IPS-20b (cell line): Measurements from ENCODE around the gene PHETA2.
"Not testable (repeated sequence)": the region's sequence is repeated elsewhere in the genome, so short reads cannot be mapped to it uniquely, and the experiment has no call there.

Experiments used
- H3K27ac ChIP-seq: one replicate; pipeline ENCODE4 v1.5.1; 2013; ENCODE audit warnings: low read length
- H3K27me3 ChIP-seq: 2 replicates; pipeline ENCODE4 v1.6.1; 2013; ENCODE audit warnings: mild to moderate bottlenecking, low read length, inconsistent platforms; ENCODE audit not compliant: insufficient read depth
- H3K36me3 ChIP-seq: 2 replicates; pipeline ENCODE4 v1.6.1; 2013; ENCODE audit warnings: low read depth, mild to moderate bottlenecking, inconsistent platforms, low read length, moderate library complexity; ENCODE audit not compliant: insufficient read depth
- H3K4me1 ChIP-seq: 2 replicates; pipeline ENCODE4 v1.6.1; 2013; ENCODE audit warnings: mild to moderate bottlenecking, control low read depth, inconsistent platforms, low read length, moderate library complexity; ENCODE audit not compliant: insufficient read depth
- H3K4me3 ChIP-seq: 2 replicates; pipeline ENCODE4 v1.5.1; 2013; ENCODE audit warnings: mild to moderate bottlenecking, low read length, inconsistent platforms
- H3K9ac ChIP-seq: 2 replicates; pipeline ENCODE4 v1.6.1; 2013; ENCODE audit warnings: low read depth, mild to moderate bottlenecking, inconsistent platforms, low read length, moderate library complexity
- H3K9me3 ChIP-seq: 2 replicates; pipeline ENCODE4 v1.6.1; 2013; ENCODE audit warnings: mild to moderate bottlenecking, low read depth, low read length, inconsistent platforms; ENCODE audit not compliant: insufficient read depth

PHETA2 gene

DNA sequence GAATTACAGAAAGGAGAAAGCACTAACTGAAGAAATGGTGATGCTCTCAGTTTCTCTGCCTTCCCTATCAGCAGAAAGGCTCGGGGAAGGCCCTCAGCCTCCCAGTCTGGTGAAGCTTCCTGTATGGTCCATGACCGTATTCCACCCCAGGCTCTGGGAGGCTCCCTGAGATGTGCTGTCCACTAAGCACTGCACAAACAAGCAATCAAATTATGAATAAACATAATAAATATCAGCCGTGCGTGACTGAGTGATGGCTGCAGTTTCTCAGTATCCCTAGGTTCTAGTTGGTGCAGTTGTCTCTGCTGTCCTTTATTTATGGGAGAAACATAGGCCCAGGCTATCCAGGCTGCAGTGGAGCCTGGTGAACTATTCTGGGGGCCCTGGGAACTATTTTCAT, 9.1 kb downstream of the PHETA2 start:
- H3K9ac ChIP-seq, result no peak overlapping the region
- H3K9me3 ChIP-seq, result no peaks in the 10 kb centered on the region
- no peaks in the 10 kb centered on the region for H3K27me3 ChIP-seq
- no peak overlapping the region for H3K27ac ChIP-seq
- H3K4me3 ChIP-seq, result no peak overlapping the region
- peaks cover 8% of the 10 kb centered on the region; the same call in 1 of the 2 replicates for H3K4me1 ChIP-seq
- peaks cover 48% of the 10 kb centered on the region for H3K36me3 ChIP-seq

- H3K9me3 ChIP-seq, result no peaks in the 10 kb centered on the region
- H3K36me3 ChIP-seq, result peaks cover 56% of the 10 kb centered on the region
- H3K4me1 ChIP-seq, result no peaks in the 10 kb centered on the region
- no peak overlapping the region for H3K4me3 ChIP-seq
- no peak overlapping the region for H3K27ac ChIP-seq
- no peak overlapping the region for H3K9ac ChIP-seq
- H3K27me3 ChIP-seq, result no peaks in the 10 kb centered on the region
These were observed 10.8 kb downstream of the PHETA2 start for GRCh38 chr22:42084874-42085273.

DNA sequence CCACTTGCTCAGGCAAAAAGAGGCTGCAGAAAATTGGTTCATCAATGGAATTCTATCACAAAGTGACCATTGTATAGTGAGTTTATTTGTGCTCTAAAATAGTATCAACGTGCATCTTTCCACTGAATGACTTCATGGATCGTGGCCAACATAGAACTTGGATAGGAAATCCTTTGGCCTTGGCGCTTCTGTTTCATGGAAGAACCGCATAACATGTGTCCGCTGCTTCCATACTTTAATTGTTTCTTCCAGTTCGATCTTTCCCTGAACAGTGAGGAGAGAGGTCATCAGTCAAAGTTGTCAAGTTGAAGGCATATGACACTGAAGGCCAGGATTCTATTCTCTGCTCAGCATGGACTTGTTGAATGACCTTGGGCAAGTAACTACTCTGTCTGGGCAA, 12.0 kb downstream of the PHETA2 start:
- H3K9ac ChIP-seq, result no peak overlapping the region

GRCh38 chr22:42090596-42091454, 16.8 kb downstream of the PHETA2 start, which contains the start of gene NDUFA6:
TSS of gene NDUFA6 (minus strand) at chr22:42090772. CDS start at chr22:42090744, 28 bp downstream.
- Histone ChIP-seq H3K27ac (peak within 1 kb of the TSS; percentile 98), H3K4me1 (no peaks in the 10 kb centered on the region; the same call in 1 of the 2 replicates), H3K36me3 (peaks cover 23% of the 10 kb centered on the region), H3K9ac (peak within 1 kb of the TSS; percentile 98), H3K9me3 (no peaks in the 10 kb centered on the region), H3K27me3 (peaks cover 9% of the 10 kb centered on the region; the same call in 1 of the 2 replicates), H3K4me3 (peak within 1 kb of the TSS; percentile 100)

More for the DNA sequence above, 12.0 kb downstream of the PHETA2 start:
- Histone ChIP-seq H3K4me3 (no peak overlapping the region), H3K9me3 (no peaks in the 10 kb centered on the region), H3K27me3 (no peaks in the 10 kb centered on the region), H3K27ac (no peak overlapping the region), H3K4me1 (no peaks in the 10 kb centered on the region; the same call in 1 of the 2 replicates), H3K36me3 (peaks cover 56% of the 10 kb centered on the region)

DNA sequence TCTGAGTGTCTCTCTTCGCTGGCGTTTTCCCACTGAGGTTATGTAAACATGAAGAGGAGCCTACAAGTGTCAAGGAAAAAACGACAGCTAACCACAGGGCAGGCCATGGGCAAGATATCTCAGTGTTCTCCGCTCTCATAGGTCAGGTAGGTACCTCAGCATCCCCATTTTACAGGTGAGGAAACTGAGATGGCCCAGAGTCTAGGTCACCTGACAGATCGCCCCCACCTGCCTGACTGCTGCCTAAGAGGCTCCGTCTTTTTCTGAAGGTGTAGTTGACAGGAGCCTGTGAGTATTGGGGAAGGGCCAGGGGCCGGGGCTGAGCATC, 17.4 kb downstream of the PHETA2 start:
- H3K27ac ChIP-seq, result no peak overlapping the region
- H3K9ac ChIP-seq, result peak overlapping the region; percentile 50
- H3K27me3 ChIP-seq, result peaks cover 9% of the 10 kb centered on the region; the same call in 1 of the 2 replicates
- no peaks in the 10 kb centered on the region for H3K9me3 ChIP-seq
- H3K4me1 ChIP-seq, result no peaks in the 10 kb centered on the region; the same call in 1 of the 2 replicates
- peak overlapping the region; percentile 100 for H3K4me3 ChIP-seq
- H3K36me3 ChIP-seq, result peaks cover 17% of the 10 kb centered on the region

GRCh38 chr22:42101199-42101598, 27.2 kb downstream of the PHETA2 start:
- Histone ChIP-seq H3K9ac (no peak overlapping the region), H3K4me1 (no peaks in the 10 kb centered on the region), H3K9me3 (peaks cover 27% of the 10 kb centered on the region), H3K4me3 (no peak overlapping the region), H3K36me3 (no peaks in the 10 kb centered on the region), H3K27me3 (no peaks in the 10 kb centered on the region), H3K27ac (no peak overlapping the region)

- H3K36me3 ChIP-seq, H3K9ac ChIP-seq, H3K4me1 ChIP-seq, H3K27ac ChIP-seq, H3K4me3 ChIP-seq, H3K27me3 ChIP-seq: not testable (repeated sequence)
- H3K9me3 ChIP-seq, result peaks cover 27% of the 10 kb centered on the region
These were observed 30.3 kb downstream of the PHETA2 start for GRCh38 chr22:42104332-42104860.

GRCh38 chr22:42108848-42109247, 34.8 kb downstream of the PHETA2 start:
- peaks cover 15% of the 10 kb centered on the region; the same call in 1 of the 2 replicates for H3K9me3 ChIP-seq
- H3K27me3 ChIP-seq, result no peaks in the 10 kb centered on the region
- H3K27ac ChIP-seq, result no peak overlapping the region
- H3K4me3 ChIP-seq, result no peak overlapping the region
- H3K4me1 ChIP-seq, result no peaks in the 10 kb centered on the region
- no peaks in the 10 kb centered on the region for H3K36me3 ChIP-seq
- H3K9ac ChIP-seq, result no peak overlapping the region

DNA sequence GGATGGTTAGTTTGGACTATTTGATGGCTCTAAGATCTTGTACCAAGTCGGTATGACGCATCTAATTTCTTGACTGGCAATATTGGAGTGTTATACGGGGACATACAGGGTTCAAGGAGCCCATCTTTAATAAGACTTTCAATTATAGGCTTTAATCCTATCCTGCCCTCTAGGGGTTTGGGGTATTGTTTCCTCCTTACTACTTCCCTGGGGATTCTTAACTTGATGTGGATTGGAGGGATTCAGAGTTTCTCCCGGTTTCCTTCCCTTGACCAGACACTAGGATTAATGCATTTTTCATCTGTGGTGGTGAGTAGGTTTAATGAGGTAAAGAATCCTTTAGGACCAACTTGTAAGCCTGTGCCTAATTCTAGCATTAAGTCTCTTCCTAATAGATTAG, 37.8 kb downstream of the PHETA2 start:
- no peaks in the 10 kb centered on the region for H3K4me1 ChIP-seq
- H3K4me3 ChIP-seq, result no peak overlapping the region
- H3K27me3 ChIP-seq, result no peaks in the 10 kb centered on the region
- H3K9me3 ChIP-seq, result peaks cover 16% of the 10 kb centered on the region
- H3K9ac ChIP-seq, result no peak overlapping the region
- no peak overlapping the region for H3K27ac ChIP-seq
- no peaks in the 10 kb centered on the region for H3K36me3 ChIP-seq

GRCh38 chr22:42112793-42113192, 38.7 kb downstream of the PHETA2 start:
- not testable (repeated sequence) for H3K4me3 ChIP-seq, H3K9ac ChIP-seq, H3K27ac ChIP-seq, H3K4me1 ChIP-seq, H3K36me3 ChIP-seq, H3K27me3 ChIP-seq
- peaks cover 16% of the 10 kb centered on the region for H3K9me3 ChIP-seq

DNA sequence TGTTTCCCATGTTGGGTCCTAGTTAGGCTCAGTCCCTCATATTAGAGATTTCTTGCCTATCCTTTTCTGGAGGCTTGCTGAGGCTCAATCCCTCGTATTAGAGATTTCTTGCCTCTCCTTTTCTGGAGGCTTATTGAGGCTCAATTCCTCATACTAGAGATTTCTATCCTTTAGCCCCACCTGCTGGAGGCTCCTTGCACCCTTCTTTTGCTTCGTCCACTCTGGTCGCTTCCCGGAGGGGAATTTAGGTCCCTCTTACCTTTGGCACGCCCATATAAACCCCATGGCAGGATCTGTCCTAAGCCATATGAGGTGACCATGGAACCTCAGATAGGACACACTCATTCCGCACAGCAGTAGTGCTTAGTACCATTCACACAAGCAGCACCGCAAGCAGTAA, 40.7 kb downstream of the PHETA2 start:
- Histone ChIP-seq H3K9ac (no peak overlapping the region), H3K27ac (no peak overlapping the region), H3K4me1 (no peaks in the 10 kb centered on the region)

GRCh38 chr22:42115420-42115830, 41.4 kb downstream of the PHETA2 start:
- not testable (repeated sequence) for H3K9ac ChIP-seq, H3K27ac ChIP-seq, H3K36me3 ChIP-seq, H3K4me3 ChIP-seq, H3K27me3 ChIP-seq, H3K4me1 ChIP-seq
- peaks cover 16% of the 10 kb centered on the region for H3K9me3 ChIP-seq

More for the DNA sequence above, 40.7 kb downstream of the PHETA2 start:
- Histone ChIP-seq H3K4me3 (no peak overlapping the region), H3K9me3 (peaks cover 16% of the 10 kb centered on the region), H3K27me3 (peaks cover 5% of the 10 kb centered on the region; the same call in 1 of the 2 replicates), H3K36me3 (no peaks in the 10 kb centered on the region)
